ENCODE measurements around the gene ERGIC1.
"Not testable (repeated sequence)": the region's sequence is repeated elsewhere in the genome, so short reads cannot be mapped to it uniquely, and the experiment has no call there.

ERGIC1 gene

GRCh38 chr5:172885597-172886340, 51.7 kb downstream of the ERGIC1 start:
- no peak for DNase-seq

DNA sequence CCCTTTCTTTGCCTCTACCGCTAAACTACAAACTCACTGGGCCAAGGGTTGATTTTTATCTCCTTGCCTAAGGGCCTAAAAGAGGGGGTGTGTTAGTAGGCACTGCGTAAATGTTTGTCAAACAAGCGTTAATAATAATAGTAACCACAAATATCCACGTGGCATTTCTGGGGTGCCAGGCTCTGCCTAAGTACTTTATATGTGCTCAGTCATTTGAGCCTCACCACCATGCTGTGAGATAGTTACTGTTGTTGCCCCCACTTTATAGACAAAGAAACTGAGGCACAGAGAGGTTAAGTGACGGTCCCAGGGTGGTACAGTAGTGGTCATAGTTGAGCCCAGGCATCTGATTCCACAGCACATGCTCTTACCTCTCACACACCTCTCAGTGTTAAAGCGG, 52.4 kb downstream of the ERGIC1 start:
- no peak for DNase-seq

DNA sequence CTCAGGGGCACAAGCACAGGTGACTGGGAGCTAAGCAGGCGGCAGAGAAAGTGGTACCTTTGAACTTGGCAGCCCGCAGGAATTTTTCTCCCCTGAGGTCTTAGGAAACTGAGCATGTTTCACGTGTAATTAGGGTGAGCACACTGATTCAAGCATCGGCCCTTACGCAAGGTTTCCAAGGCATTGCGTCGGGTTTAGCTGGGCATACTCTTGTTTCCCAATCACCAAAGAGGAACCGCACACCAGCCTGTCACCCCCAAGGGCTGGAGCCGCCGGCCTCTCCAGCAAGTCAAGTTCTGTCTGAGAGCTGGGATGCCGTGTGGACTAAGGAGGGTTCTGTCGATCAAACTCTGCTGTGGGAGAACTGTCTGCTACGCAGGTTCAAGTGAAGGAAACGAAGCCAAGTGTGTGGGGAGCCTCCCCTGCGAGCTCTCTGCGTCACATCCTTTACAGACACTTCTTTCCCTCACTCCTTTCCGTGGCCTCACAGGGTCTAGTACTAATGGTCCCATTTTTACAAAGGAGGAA, 53.0 kb downstream of the ERGIC1 start:
- DNase-seq = peak; percentile 77

DNA sequence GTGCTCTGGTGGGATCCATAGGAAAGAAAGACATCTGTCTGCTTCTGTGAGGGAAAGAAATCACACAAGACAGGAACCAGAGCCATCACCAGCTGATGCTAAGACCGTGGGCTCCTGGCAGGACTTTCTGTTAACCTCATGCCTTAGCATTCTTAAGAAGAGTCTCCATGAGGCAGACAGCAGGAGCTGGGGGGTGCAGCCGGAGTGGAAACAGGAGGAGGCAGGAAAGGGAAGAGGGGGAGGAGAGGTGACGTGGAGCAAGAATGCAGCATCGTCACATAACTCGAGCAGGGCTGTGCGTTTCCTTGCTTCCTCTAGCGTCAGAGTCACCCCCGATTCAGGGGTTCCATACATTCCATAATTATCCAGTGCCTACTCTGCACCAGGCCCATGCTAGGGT, 53.6 kb downstream of the ERGIC1 start:
- DNase-seq = no peak

- DNase-seq = no peak
Measured at GRCh38 chr5:172890659-172891058, 56.6 kb downstream of the ERGIC1 start.

GRCh38 chr5:172891716-172892421, 57.8 kb downstream of the ERGIC1 start:
- DNase-seq = no peak

GRCh38 chr5:172892713-172893112, 58.7 kb downstream of the ERGIC1 start:
- DNase-seq = no peak

DNA sequence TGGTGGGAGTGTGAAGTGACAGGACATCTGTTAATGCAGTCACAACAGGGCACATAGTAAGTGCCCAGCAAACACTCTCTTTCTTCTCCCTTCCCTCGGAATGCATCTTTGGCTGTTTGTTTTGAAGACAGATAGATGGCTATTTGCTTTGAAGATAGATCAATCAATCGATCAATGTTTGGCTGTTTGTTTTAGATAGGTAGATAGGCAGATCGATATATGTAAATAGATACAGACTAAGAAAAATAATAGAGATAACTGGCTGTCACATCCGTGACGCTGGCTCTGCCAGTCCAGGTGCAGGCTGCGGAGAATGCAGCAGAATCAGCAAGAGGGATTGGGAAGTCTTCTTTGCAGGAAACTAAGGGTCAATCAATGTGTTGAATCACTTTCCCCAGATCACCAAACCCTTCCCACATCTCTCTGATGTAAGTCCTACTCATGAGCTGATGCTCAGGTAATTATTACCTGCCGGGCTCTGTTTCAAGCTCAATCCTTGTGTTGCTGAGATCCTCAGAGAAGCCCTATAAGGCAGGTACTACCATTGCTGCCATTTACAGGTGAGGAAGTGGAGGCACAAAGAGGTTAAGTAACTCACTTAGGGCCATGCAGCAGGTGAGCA, 60.8 kb downstream of the ERGIC1 start:
- no peak for DNase-seq

GRCh38 chr5:172895549-172895948, 61.5 kb downstream of the ERGIC1 start:
- DNase-seq = no peak

DNA sequence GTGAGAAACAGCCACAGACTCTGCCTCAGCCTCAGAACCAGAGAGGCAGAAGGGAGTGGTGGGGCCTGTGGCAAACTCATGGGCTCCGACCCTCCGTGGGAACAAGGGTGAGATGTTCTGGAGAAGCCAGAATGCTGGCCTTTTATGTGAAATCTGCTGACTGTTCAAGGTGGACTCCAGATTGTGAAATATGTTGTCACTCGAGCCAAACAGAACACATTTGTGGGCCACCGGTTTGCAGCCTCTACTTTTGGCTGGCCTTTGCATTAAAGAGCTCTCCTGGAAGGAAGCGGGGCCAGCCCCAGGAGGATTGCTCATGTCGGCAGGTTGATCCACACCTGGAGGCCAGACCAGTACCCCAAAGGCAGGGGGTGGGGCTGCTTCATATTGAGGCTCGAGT, 62.4 kb downstream of the ERGIC1 start:
- DNase-seq = no peak

- DNase-seq = not testable (repeated sequence)
Measured at GRCh38 chr5:172897067-172897466, 63.0 kb downstream of the ERGIC1 start.

DNA sequence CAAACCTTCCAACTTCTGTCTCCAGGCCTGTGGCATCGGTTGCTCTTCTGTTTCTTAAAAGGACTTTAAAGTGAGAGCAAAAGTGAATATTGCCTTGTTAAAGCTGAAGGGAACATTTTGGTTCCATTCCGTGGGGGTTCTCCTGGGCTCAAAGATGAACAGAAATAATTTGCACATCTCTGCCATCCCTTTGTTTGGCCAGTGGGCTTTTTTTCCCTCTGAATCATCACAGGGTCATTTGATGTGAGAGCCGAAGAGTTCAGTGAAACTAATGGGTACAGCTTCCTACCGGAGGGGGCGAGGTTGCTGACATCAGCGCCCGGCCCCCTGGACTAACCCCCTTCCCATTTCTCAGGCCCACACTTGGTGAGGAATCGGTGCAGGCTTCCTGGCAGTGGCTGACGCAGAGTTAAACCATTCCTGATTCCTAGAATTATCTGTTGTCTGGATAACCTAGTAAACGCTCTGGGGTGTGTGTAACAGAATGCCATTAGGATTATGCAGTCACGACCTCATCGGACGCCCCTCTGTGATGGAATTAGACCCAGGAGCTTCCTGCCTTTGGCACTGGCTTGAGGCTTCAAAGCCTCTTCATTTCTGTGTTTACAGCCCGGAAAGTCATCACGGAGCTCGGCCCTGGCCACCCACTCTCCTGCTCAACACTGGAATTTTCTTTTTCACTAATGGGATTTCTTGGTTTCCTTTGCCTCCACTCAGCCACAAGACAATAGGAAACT, 63.6 kb downstream of the ERGIC1 start:
- no peak for DNase-seq

- no peak for DNase-seq
Measured at GRCh38 chr5:172898218-172898842, 64.3 kb downstream of the ERGIC1 start.

GRCh38 chr5:172898843-172899369, 64.9 kb downstream of the ERGIC1 start:
- DNase-seq = no peak

GRCh38 chr5:172899436-172899835, 65.4 kb downstream of the ERGIC1 start:
- DNase-seq = no peak

- DNase-seq = no peak
Measured at GRCh38 chr5:172901012-172901780, 67.1 kb downstream of the ERGIC1 start.

DNA sequence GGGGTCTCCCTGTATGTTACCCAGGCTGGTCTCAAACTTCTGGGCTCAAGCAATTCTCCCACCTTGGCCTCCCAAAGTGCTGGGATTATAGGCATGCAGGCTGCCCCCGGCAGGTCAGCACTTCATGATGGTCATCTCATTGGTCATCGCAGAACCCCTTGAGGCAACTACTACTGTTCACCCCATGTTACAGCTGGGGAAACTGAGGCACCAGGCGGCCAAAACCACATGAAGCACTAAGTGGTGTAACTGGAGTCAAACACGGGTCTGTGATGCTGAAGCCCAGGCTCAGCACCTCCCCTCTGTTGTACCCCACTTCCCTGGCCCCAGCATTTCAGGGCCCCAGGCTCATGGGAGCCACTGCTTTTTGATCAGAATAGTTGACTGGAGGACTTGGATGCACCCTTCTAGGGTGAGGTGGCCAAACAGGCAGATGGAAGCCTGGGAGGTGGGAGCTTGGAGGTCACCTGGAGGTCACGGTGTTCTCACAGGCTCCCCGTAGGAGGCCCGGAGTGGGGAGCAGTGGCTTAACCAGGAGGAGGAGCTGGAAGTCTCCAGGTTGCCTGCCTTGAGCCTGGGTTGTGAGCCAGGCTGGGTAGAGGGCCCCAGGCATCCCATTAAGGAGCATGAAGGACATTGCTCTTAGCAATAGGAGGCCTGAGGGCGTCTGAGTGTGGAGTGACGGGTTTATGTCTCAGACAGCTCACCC, 67.9 kb downstream of the ERGIC1 start:
- DNase-seq = no peak

DNA sequence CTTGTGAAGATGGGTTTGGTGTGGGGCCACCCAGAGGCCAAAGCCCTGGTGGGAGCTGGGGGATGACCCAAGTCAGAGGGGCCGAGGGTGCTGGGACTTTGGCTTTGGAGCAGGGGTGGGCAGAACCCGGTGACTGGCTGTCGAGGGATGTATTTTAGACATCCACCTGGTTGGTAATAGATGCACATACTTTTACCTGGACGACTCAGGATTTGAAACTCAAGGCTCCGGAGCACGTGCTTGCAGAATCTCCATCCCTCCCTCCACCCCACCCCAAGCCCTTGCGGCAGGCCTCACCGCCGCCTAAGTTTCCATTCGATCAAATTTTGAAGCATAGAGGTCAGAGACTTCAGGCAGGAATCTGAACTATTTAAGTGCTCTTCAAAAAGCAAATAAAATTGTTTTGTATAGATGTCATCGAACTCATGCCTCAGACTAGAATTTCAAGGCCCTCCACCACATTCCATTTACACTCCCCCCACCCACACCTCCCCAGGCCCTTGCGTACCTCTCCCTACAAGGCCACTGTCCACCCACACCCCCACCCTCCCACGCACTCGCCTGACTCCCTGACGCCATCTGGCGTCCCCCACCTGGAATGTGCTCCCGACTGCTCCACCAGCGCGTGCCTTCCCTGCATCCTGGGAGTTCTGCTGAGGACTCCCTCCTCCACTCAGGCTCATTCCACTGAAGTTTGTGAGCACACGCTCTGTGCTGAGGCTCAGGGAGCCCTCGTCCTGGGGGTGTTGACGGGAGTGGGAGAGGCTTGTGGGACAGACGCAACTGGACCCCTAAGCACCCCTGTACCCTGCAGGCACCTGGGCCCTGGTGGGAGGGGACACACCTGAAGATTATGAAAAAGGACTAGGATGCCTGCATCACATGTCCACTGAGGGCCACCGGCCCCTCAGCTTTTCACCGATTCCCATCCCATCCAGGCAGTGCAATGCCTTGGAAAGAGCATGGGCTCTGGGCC, 68.7 kb downstream of the ERGIC1 start:
- no peak for DNase-seq

GRCh38 chr5:172903790-172904189, 69.7 kb downstream of the ERGIC1 start:
- no peak for DNase-seq

GRCh38 chr5:172904312-172904642, 70.2 kb downstream of the ERGIC1 start:
- DNase-seq = no peak
